ENCODE results near the gene OR4B1.
"Not testable (repeated sequence)": the region's sequence is repeated elsewhere in the genome, so short reads cannot be mapped to it uniquely, and the experiment has no call there.

DNA sequence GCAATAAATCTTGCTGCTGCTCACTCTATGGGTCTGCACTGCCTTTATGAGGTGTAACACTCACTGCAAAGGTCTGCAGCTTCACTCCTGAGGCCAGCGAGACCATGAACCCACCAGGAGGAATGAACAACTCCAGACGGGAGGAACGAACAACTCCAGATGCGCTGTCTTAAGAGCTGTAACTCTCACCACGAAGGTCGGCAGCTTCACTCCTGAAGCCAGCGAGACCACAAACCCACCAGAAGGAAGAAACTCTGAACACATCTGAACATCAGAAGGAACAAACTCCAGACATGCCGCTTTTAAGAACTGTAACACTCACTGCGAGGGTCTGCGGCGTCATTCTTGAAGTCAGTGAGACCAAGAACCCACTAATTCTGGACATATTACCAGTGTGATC is 13.4 kb downstream of the OR4B1 start:
- TF ChIP-seq CTCF (IDR thresholded peaks at IDR 0.05; ENCODE audit: low read length); EZH2 (IDR thresholded peaks at IDR 0.05; ENCODE audit: borderline replicate concordance, low read length): not testable (repeated sequence)
